ENCODE results near the gene ASZ1.
A peak's percentile ranks its signal among the peaks of the same experiment; 100 is the strongest.
"Not testable (repeated sequence)": the region's sequence is repeated elsewhere in the genome, so short reads cannot be mapped to it uniquely, and the experiment has no call there.

The ASZ1 gene

GRCh38 chr7:117427258-117427701, at the start of gene ASZ1:
Gene ASZ1, minus strand, starts transcription at chr7:117427493. Its CDS starts 33 bp downstream, at chr7:117427460.
- FAIRE-seq (no peak), DNase-seq (ENCODE audit: insufficient read length, low spot score) (no peak)

GRCh38 chr7:117476557-117477215, 49.4 kb upstream of the ASZ1 start:
- no peak for FAIRE-seq
- DNase-seq (ENCODE audit: insufficient read length, low spot score), result no peak

- DNase-seq (ENCODE audit: insufficient read length, low spot score) (no peak), FAIRE-seq (no peak)
These were observed 45.0 kb upstream of the ASZ1 start for GRCh38 chr7:117472335-117472734.

- FAIRE-seq, result no peak
- DNase-seq (ENCODE audit: insufficient read length, low spot score), result no peak
These were observed 43.5 kb upstream of the ASZ1 start for GRCh38 chr7:117470777-117471176.

GRCh38 chr7:117468174-117468573, 40.9 kb upstream of the ASZ1 start:
- FAIRE-seq, result no peak
- no peak for DNase-seq (ENCODE audit: insufficient read length, low spot score)

GRCh38 chr7:117460815-117461214, 33.5 kb upstream of the ASZ1 start:
- not testable (repeated sequence) for FAIRE-seq; DNase-seq (ENCODE audit: insufficient read length, low spot score)

- DNase-seq (ENCODE audit: insufficient read length, low spot score), result no peak
- FAIRE-seq, result no peak
These were observed 32.4 kb upstream of the ASZ1 start for GRCh38 chr7:117459735-117460134.

GRCh38 chr7:117458977-117459583, 31.8 kb upstream of the ASZ1 start:
- DNase-seq (ENCODE audit: insufficient read length, low spot score) (no peak), FAIRE-seq (peak; percentile 44)

- DNase-seq (ENCODE audit: insufficient read length, low spot score) (no peak), FAIRE-seq (no peak)
These were observed 21.4 kb upstream of the ASZ1 start for GRCh38 chr7:117448655-117449054.

- DNase-seq (ENCODE audit: insufficient read length, low spot score) (no peak), FAIRE-seq (no peak)
These were observed 19.0 kb upstream of the ASZ1 start for GRCh38 chr7:117446220-117446815.

GRCh38 chr7:117445206-117445605, 17.9 kb upstream of the ASZ1 start:
- no peak for DNase-seq (ENCODE audit: insufficient read length, low spot score)
- FAIRE-seq, result no peak

GRCh38 chr7:117444646-117445045, 17.4 kb upstream of the ASZ1 start:
- DNase-seq (ENCODE audit: insufficient read length, low spot score) (no peak), FAIRE-seq (no peak)

- DNase-seq (ENCODE audit: insufficient read length, low spot score) (no peak), FAIRE-seq (peak; percentile 80)
These were observed 8.3 kb upstream of the ASZ1 start for GRCh38 chr7:117435475-117436043.

GRCh38 chr7:117424090-117424829, 3.0 kb downstream of the ASZ1 start:
- FAIRE-seq (peak; percentile 72), DNase-seq (ENCODE audit: insufficient read length, low spot score) (no peak)

GRCh38 chr7:117414591-117414990, 12.7 kb downstream of the ASZ1 start:
- not testable (repeated sequence) for FAIRE-seq; DNase-seq (ENCODE audit: insufficient read length, low spot score)

- DNase-seq (ENCODE audit: insufficient read length, low spot score) (no peak), FAIRE-seq (no peak)
These were observed 14.2 kb downstream of the ASZ1 start for GRCh38 chr7:117412946-117413559.

- DNase-seq (ENCODE audit: insufficient read length, low spot score) (no peak), FAIRE-seq (no peak)
These were observed 14.9 kb downstream of the ASZ1 start for GRCh38 chr7:117412390-117412789.

GRCh38 chr7:117411539-117411938, 15.8 kb downstream of the ASZ1 start:
- FAIRE-seq (no peak), DNase-seq (ENCODE audit: insufficient read length, low spot score) (no peak)

- FAIRE-seq (no peak), DNase-seq (ENCODE audit: insufficient read length, low spot score) (no peak)
These were observed 18.5 kb downstream of the ASZ1 start for GRCh38 chr7:117408831-117409230.

- no peak for FAIRE-seq
- DNase-seq (ENCODE audit: insufficient read length, low spot score), result no peak
These were observed 21.8 kb downstream of the ASZ1 start for GRCh38 chr7:117405519-117405918.

- FAIRE-seq (no peak), DNase-seq (ENCODE audit: insufficient read length, low spot score) (no peak)
These were observed 23.6 kb downstream of the ASZ1 start for GRCh38 chr7:117403737-117404136.
